ENCODE results near the gene MTUS2.

DNA sequence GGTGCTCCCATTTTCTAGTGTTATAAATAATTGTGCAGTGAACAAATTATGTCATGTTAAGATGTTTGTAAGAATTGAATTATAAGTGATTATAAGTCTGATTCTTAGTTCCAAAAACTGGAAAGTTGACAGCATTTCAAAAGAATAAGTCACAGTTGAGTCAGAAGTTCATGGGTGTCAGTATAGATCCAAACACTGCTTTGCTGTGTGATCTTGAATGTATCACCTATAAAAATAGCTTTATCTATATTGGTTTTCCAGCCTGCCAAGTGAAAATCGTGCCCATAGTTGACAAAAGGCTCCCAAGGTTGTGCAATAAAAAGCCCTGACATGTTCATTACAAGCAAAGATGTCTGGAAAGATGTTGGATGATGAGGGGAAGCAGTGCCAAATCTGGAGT is 336.0 kb downstream of the MTUS2 start:
- TF ChIP-seq CTCF (IDR thresholded peaks at IDR 0.05; ENCODE audit: control extremely low read depth in 1 of 3, insufficient read depth in 1 of 3, low read depth in 1 of 3, low read length in 3 of 3), result no peak
- TF ChIP-seq YY1 (IDR thresholded peaks at IDR 0.05; ENCODE audit: low read depth, low read length), result no peak
